GM19463 (cell line): ENCODE results near the gene ZNF217.
"Not testable (repeated sequence)": the region's sequence is repeated elsewhere in the genome, so short reads cannot be mapped to it uniquely, and the experiment has no call there.

Experiments used
- ATAC-seq: cut with Tn5 transposase; IDR thresholded peaks from one replicate; pipeline ENCODE4 v1.9.1; 2021; ENCODE audit warnings: mild to moderate bottlenecking, moderate library complexity; ENCODE audit not compliant: unreplicated experiment

ZNF217 gene

GRCh38 chr20:53593466-53594007 is at the start of gene ZNF217:
TSS of gene ZNF217 (minus strand) at chr20:53593839. CDS start at chr20:53582826, 11,013 bp downstream.
- peak; percentile 23 for ATAC-seq

- ATAC-seq: peak; percentile 100
These were observed 49.6 kb upstream of the ZNF217 start for GRCh38 chr20:53643031-53643832.

- peak; percentile 50 for ATAC-seq
These were observed 48.8 kb upstream of the ZNF217 start for GRCh38 chr20:53642196-53643030.

- no peak for ATAC-seq
These were observed 46.2 kb upstream of the ZNF217 start for GRCh38 chr20:53639647-53640440.

- no peak for ATAC-seq
These were observed 45.5 kb upstream of the ZNF217 start for GRCh38 chr20:53639128-53639527.

GRCh38 chr20:53637310-53637709 is 43.7 kb upstream of the ZNF217 start:
- not testable (repeated sequence) for ATAC-seq

- no peak for ATAC-seq
These were observed 43.0 kb upstream of the ZNF217 start for GRCh38 chr20:53636540-53637097.

- ATAC-seq: no peak
These were observed 41.6 kb upstream of the ZNF217 start for GRCh38 chr20:53635221-53635620.

GRCh38 chr20:53631909-53632662 is 38.4 kb upstream of the ZNF217 start:
- no peak for ATAC-seq

- no peak for ATAC-seq
These were observed 35.8 kb upstream of the ZNF217 start for GRCh38 chr20:53629436-53629835.

GRCh38 chr20:53628758-53629157 is 35.1 kb upstream of the ZNF217 start:
- not testable (repeated sequence) for ATAC-seq

GRCh38 chr20:53628076-53628475 is 34.4 kb upstream of the ZNF217 start:
- ATAC-seq: no peak

GRCh38 chr20:53627001-53627400 is 33.4 kb upstream of the ZNF217 start:
- ATAC-seq: not testable (repeated sequence)

GRCh38 chr20:53626584-53626983 is 32.9 kb upstream of the ZNF217 start:
- ATAC-seq: no peak

GRCh38 chr20:53625311-53626129 is 31.9 kb upstream of the ZNF217 start:
- ATAC-seq: no peak

- ATAC-seq: not testable (repeated sequence)
These were observed 31.2 kb upstream of the ZNF217 start for GRCh38 chr20:53624927-53625250.

GRCh38 chr20:53623454-53624211 is 30.0 kb upstream of the ZNF217 start:
- ATAC-seq: no peak

- no peak for ATAC-seq
These were observed 29.5 kb upstream of the ZNF217 start for GRCh38 chr20:53623134-53623453.
